ENCODE measurements around the gene ZNF106.

The ZNF106 gene

DNA sequence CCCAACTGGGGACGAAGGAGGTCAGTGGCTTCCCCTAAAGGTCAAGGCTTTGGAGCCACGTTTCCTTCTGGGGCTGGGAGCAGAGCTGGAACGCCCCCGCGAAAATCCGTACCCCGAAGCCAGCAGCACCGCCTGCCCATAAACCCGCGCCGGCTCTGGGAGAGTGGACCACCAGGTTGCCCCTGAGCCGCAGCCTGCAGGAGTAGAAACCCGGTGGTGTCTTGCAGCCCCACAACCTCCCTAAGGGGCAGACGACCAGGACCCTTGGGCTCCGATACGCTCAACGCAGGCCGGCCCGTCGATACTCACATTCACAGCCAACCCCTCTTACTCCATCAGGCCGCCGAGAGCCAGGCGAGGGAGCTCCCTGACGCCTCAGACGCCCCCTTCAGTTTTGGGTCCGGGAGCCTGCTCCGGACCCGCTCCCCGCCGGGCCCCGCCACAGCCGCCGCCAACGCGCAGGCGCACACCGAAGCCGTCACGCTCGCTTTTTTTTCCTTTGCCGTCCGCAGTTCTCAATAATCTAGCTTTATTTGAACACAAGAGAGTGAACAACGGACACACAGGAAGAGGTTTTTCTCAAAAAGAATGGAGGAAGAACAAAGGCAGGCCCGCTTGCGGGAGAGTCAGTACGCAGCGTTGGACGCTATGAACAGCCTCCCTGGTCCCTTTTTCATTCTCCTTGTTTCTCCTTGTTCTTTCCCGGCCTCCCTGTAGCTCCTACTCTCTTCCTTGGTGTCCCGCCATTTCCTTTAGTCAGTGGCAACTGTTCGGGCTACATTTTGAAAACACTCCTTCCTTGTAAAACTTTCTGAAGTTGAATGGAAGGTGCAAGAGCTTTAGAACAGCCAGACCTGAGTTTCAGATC is at the start of gene ZNF106:
TSS of gene ZNF106 (minus strand) at position 471 of the 868 bp plus-strand sequence. CDS start 18,852 bp downstream, outside the sequence.
- peak; percentile 88 for DNase-seq

- no peak for DNase-seq
Observed at GRCh38 chr15:42533246-42533645, 42.3 kb upstream of the ZNF106 start.

GRCh38 chr15:42528970-42529369 is 38.0 kb upstream of the ZNF106 start:
- DNase-seq, result no peak

GRCh38 chr15:42523331-42523730 is 32.4 kb upstream of the ZNF106 start:
- DNase-seq, result no peak

GRCh38 chr15:42511007-42511391 is 20.1 kb upstream of the ZNF106 start:
- no peak for DNase-seq

DNA sequence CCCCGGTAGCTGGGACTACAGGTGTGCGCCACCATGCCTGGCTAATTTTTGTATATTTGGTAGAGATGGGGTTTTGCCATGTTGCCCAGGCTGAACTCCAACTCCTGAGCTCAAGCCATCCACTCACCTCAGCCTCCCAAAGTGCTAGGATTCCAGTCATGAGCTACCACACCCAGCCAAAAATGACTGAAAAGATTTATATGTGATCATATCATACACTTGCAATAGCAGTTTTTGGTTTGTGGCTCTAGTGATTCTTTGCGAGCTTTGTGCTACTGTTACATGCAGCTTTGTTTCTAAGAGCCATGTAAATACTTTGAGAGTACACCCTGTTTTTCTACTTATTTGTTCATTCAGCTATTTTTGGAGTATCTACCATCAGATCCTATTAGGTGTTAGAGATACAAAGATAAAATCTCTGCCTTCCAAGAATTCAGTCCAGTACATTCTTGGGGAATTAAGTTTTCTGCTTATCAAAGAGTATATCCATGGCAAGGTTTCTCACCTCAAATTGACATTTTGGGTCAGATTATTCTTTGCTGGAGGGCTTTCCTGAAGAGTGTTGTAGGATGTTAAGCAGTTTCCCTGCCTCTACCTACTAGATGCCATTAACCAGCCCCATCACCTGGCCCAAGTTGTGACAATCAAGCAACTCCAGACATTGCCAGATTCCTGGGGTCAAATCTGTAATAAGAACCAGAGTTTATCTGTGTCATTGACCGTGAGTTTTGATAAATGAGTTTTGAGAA is 19.5 kb upstream of the ZNF106 start:
- no peak for DNase-seq

GRCh38 chr15:42508263-42508690 is 17.3 kb upstream of the ZNF106 start:
- DNase-seq, result no peak

- DNase-seq, result no peak
Observed at GRCh38 chr15:42507514-42507913, 16.6 kb upstream of the ZNF106 start.

DNA sequence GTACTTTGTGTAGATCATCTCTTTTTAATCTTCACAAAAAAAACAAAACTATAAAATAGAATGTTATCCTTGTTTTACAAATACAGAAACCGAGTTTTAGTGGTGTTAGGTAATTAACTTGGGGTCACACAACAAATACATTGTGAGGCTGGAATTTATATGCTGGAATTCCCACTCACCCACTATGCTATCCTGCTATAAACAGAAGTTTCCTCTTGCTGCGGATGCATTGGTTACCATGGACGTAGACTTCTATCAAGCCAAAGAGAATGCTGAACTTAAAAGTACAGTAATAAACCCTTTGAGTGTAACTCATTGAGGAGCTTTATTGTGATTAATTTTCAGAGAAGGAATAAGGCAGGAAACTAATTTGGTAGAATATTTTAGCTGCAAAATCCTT is 13.7 kb upstream of the ZNF106 start:
- no peak for DNase-seq

- DNase-seq, result no peak
Observed at GRCh38 chr15:42503825-42504224, 12.9 kb upstream of the ZNF106 start.

DNA sequence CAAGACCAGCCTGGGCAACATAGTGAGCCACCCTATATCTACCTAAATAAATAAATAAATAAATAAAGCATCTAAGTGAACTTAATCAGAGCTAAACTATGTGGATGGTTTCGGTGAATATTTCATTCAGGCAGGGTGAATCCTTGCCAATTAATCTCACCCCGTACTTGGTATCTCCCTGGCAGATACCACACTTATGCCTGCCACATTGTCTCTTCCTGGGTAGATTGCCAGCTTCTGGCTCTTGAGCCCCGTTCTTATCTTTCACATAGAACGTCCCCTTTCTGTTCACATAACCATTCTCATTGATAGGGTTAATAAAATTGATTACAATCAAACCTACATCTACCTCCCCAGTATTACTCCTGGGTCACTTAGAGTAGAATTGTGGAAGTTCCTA is 11.5 kb upstream of the ZNF106 start:
- DNase-seq, result no peak

DNA sequence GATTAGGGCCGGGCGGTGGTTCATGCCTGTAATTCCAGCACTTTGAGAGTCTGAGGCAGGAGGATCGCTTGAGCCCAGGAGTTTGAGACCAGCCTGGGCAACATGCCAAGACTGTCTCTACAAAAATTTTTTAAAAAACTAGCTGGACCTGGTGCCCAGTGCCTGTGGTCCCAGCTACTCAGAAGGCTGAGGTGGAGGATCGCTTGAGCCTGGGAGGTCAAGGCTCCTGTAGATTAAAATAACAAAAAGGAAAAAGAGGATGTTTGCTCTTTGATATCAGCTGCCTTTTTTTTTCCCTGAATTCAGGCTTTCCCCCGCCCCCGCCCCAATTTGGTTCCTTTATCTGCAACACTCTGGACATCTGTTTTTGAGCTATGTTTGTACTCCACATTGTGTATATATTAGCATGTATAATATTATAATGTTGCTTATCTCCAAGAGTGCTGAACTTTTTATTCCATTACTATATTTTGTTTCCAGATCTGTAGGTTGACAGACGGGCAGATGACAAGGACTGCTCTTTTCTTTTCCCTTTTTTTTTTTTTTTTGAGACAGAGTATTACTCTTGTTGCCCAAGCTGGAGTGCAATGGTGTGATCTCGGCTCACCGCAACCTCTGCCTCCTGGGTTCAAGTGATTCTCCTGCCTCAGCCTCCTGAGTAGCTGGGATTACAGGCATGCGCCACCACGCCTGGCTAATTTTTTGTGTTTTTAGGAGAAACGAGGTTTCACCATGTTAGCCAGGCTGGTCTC is 9.1 kb upstream of the ZNF106 start:
- DNase-seq, result no peak

DNA sequence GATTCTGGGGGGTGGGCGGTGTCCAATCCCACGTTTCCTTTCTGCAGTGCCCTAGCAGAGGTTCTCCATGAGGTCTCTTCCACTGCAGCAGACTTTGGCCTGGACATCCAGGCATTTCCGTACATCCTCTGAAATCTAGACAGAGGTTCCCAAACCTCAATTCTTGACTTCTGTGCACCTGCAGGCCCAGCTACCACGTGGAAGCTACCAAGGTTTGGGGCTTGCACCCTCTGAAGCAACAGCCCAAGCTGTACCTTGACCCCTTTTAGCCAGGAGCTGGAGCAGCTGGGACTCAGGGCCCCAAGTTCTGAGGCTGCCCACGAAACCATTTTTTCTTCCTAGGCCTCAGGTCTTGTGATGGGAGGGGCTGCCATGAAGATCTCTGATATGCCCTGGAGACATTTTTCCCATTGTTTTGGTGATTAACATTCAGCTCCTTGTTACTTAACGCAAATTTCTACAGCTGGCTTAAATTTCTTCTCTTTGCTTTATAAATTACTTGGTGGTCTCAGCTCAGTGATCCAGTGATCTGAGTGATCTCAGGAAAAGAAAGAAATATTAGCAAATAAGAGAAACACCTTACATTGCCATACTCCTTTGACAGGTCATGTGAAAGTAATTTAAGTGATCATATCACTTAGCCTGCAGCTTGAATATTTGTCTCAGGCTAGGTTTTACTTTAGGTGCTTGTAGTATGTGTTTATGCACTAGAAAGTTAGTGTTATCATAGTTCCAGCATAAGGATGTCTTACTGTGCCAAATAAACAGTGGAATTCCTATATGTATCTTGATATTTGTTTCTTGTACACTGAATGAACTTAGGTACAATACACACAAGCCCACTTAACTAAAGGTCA is 7.5 kb upstream of the ZNF106 start:
- no peak for DNase-seq

DNA sequence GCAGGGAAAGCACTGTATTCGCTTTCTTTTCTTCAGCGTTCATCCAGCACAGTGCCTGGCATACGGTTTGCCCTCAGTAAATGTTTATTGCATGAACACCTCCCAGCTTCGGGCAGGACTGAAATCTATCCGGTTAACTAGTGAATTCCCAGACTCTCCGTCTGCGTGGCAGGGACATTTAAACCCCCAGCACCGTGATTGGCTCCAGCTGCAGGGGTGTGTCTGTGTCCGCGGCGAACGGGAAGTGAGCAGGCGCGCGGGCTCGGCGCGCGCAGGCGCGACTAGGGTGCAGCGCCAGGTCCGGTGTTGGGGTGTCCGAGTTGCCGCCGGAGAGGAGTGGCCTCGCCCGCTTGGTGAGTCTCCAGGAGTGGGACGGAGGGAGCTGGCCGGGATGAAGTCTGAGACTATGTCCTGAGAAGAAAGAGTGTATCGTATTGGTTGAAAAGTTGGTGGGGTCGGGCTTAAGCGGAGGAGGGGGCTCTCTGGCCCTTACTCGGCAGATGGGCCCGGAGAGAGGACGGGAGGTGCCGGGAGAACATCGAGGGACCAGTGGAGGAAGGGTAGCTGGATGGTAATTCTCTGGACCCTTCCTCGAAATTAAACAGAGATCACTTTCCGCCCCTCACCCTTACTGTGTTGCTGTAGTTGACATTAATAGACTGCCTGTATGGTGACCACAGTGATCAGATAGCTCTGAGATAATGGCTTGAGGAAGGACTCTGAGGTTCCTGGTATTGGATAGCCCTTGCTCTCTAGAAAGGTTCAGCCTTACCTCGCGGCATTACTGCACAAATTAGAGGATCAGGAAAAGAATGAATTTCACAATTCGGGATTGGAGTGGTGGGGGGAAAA is 4.6 kb upstream of the ZNF106 start, which contains the start of gene SNAP23:
TSS of gene SNAP23 (plus strand) at position 274 of the 852 bp plus-strand sequence. CDS start 16,213 bp downstream, outside the sequence.
- DNase-seq, result peak; percentile 85

DNA sequence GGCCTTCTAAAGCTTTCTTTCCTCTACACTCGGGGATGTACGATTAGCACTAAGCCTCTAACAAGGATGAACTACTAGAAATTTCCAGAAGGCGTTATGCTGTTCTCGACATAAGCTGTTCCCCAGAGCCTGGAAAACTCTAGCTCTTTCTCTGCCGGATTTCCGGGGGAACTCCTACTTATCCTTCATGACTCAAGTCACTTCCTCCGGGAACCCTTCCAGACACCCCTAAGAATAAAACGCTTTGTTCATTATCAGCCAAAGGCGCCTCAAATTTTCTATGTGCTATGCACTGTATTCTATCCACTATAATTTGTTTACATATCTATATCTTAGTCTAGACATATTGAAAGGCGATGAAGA is 4.0 kb upstream of the ZNF106 start:
- DNase-seq, result peak; percentile 32

GRCh38 chr15:42493679-42494078 is 2.7 kb upstream of the ZNF106 start:
- no peak for DNase-seq

DNA sequence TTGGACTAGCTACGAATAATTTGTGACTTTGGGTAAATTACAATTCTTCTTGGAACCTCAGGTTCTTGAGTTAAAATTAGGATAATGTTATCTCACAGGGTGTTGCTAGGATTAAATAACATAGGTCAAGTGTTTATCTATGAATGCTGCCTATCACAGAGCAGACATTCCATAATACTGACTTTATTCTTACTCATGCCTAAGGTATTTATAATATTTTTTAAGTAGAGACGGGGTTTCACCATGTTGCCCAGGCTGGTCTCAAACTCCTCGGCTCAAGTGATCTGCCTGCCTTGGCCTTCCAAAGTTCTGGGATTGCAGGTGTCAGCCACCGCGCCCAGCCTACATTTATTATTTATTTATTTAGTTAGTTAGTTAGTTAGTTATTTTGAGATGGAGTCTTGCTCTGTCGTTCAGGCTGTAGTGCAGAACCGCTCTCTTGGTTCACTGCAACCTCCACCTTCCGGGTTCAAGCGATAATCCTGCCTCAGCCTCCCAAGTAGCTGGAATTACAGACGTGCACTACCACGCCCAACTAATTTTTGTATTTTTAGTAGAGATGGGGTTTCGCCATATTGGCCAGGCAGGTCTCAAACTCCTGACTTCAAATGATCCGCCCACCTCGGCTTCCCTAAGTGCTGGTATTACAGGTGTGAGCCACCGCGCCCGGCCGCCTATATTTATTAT is 741 bp upstream of the ZNF106 start:
- DNase-seq, result no peak

GRCh38 chr15:42490291-42490670 is 660 bp downstream of the ZNF106 start:
- no peak for DNase-seq

DNA sequence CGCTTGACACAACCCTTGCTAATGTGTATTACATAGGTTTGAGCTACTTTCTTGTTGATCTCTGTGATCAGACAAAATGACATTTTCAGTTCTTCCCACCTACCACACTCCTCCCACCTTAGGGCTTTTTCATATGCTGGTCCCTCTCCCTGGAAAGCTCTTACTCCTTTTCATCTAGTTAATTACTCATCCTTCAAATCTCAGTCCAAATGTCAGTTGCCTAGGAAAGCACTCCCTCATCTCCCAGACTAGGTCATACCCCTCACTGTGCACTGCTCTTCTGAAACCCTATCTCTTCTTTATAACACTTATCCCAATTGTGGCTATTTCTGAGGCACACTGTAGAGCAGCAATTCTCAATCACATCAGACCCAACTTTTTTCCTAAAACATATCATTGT is 7.3 kb downstream of the ZNF106 start:
- DNase-seq, result no peak

GRCh38 chr15:42482701-42483100 is 8.2 kb downstream of the ZNF106 start:
- DNase-seq, result no peak

DNA sequence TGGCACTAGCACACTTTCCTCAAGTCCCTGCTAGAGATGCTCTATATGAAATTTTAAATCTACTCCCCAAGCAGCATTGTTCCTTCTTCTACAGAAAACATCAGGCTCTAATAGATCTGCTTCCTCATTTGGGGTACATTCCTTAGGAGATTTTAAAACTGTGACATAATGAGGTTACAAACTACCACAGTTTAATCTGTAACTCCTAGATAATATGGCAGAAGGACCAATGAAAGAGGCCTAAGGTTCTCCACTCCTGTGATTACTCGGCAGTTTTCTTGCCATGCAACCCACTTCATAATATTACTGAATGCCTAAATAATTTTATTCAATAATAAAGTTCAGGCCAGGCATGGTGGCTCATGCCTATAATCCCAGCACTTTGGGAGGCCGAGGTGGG is 16.1 kb downstream of the ZNF106 start:
- DNase-seq, result no peak
